ENCODE results near the gene HS2ST1. TPM values are rescaled to one million over a fixed set of nuclear protein-coding genes. Genes with fewer than 3 reads are reported as not detected.

HS2ST1 gene
- total RNA-seq, 1 donor from 2014 or later, result 19.0 TPM

- H3K4me1 ChIP-seq, result no peaks in the 10 kb centered on the region
- H3K36me3 ChIP-seq, result no peaks in the 10 kb centered on the region
- H3K4me3 ChIP-seq, result no peak overlapping the region
- H3K27ac ChIP-seq, result no peak overlapping the region
- DNase-seq, result no peak
- no peak for ATAC-seq
- H3K27me3 ChIP-seq (ENCODE audit: low read depth), result no peaks in the 10 kb centered on the region
- H3K9me3 ChIP-seq, result peaks cover 7% of the 10 kb centered on the region
- intact Hi-C loops (cut with DNase I), result no loop called here
- TF ChIP-seq CTCF (IDR thresholded peaks at IDR 0.05), result no peak
Observed at GRCh38 chr1:87044840-87045239, 130.4 kb downstream of the HS2ST1 start.

- H3K27ac ChIP-seq, result no peak overlapping the region
- TF ChIP-seq CTCF (IDR thresholded peaks at IDR 0.05), result no peak
- intact Hi-C loops (cut with DNase I), result no loop called here
- H3K4me3 ChIP-seq, result no peak overlapping the region
- peaks cover 7% of the 10 kb centered on the region for H3K9me3 ChIP-seq
- H3K4me1 ChIP-seq, result no peaks in the 10 kb centered on the region
- DNase-seq (no peak), ATAC-seq (no peak)
- no peaks in the 10 kb centered on the region for H3K27me3 ChIP-seq (ENCODE audit: low read depth)
- no peaks in the 10 kb centered on the region for H3K36me3 ChIP-seq
Observed at GRCh38 chr1:87045761-87046304, 131.4 kb downstream of the HS2ST1 start.

- H3K36me3 ChIP-seq, result no peaks in the 10 kb centered on the region
- H3K27ac ChIP-seq, result no peak overlapping the region
- peaks cover 7% of the 10 kb centered on the region for H3K9me3 ChIP-seq
- H3K4me1 ChIP-seq, result no peaks in the 10 kb centered on the region
- TF ChIP-seq CTCF (IDR thresholded peaks at IDR 0.05), result no peak
- DNase-seq (no peak), ATAC-seq (no peak)
- intact Hi-C loops (cut with DNase I), result no loop called here
- no peaks in the 10 kb centered on the region for H3K27me3 ChIP-seq (ENCODE audit: low read depth)
- no peak overlapping the region for H3K4me3 ChIP-seq
Observed at GRCh38 chr1:87046951-87047350, 132.5 kb downstream of the HS2ST1 start.

GRCh38 chr1:87048237-87048636 is 133.8 kb downstream of the HS2ST1 start:
- H3K27ac ChIP-seq, result no peak overlapping the region
- no peak for DNase-seq
- peaks cover 7% of the 10 kb centered on the region for H3K9me3 ChIP-seq
- no peak for ATAC-seq
- H3K27me3 ChIP-seq (ENCODE audit: low read depth), result no peaks in the 10 kb centered on the region
- TF ChIP-seq CTCF (IDR thresholded peaks at IDR 0.05), result no peak
- intact Hi-C loops (cut with DNase I), result no loop called here
- H3K4me3 ChIP-seq, result no peak overlapping the region
- H3K4me1 ChIP-seq, result no peaks in the 10 kb centered on the region
- H3K36me3 ChIP-seq, result no peaks in the 10 kb centered on the region

- intact Hi-C loops (cut with DNase I), result no loop called here
- Histone ChIP-seq H3K9me3 (peaks cover 7% of the 10 kb centered on the region), H3K36me3 (no peaks in the 10 kb centered on the region), H3K27me3 (ENCODE audit: low read depth) (no peaks in the 10 kb centered on the region), H3K27ac (no peak overlapping the region), H3K4me1 (no peaks in the 10 kb centered on the region), H3K4me3 (no peak overlapping the region)
- DNase-seq (no peak), ATAC-seq (no peak)
- TF ChIP-seq CTCF (IDR thresholded peaks at IDR 0.05), result no peak
Observed at GRCh38 chr1:87051965-87052364, 137.5 kb downstream of the HS2ST1 start.

- intact Hi-C loops (cut with DNase I), result no loop called here
- Histone ChIP-seq H3K9me3 (peaks cover 7% of the 10 kb centered on the region), H3K36me3 (no peaks in the 10 kb centered on the region), H3K27me3 (ENCODE audit: low read depth) (no peaks in the 10 kb centered on the region), H3K4me1 (no peaks in the 10 kb centered on the region), H3K27ac (no peak overlapping the region), H3K4me3 (no peak overlapping the region)
- no peak for ATAC-seq
- DNase-seq, result no peak
- TF ChIP-seq CTCF (IDR thresholded peaks at IDR 0.05), result no peak
Observed at GRCh38 chr1:87052400-87052799, 138.0 kb downstream of the HS2ST1 start.
